Progenitor cell of endocrine pancreas (in vitro differentiated cells): ENCODE data around the gene CCDC88B. TPM values are rescaled to one million over a fixed set of nuclear protein-coding genes. Genes with fewer than 3 reads are reported as not detected.

Experiments
- DNase-seq: peaks from one replicate; pipeline ENCODE4 v3.0.0; 2021; ENCODE audit warnings: low spot score; ENCODE audit not compliant: unreplicated experiment
- H3K27ac Mint-ChIP-seq: 2 replicates; pipeline ENCODE4 v1.8.0; 2021; ENCODE audit warnings: mild to moderate bottlenecking, moderate library complexity, mixed read lengths
- H3K27me3 Mint-ChIP-seq: 2 replicates; pipeline ENCODE4 v1.8.0; 2021; ENCODE audit warnings: mixed read lengths
- H3K36me3 Mint-ChIP-seq: 2 replicates; pipeline ENCODE4 v1.8.0; 2022; ENCODE audit warnings: mixed read lengths; ENCODE audit not compliant: insufficient read depth
- H3K4me1 Mint-ChIP-seq: 2 replicates; pipeline ENCODE4 v1.8.0; 2021; ENCODE audit warnings: low read depth, mixed read lengths
- H3K4me3 Mint-ChIP-seq: 2 replicates; pipeline ENCODE4 v1.8.0; 2021; ENCODE audit warnings: low read depth, mild to moderate bottlenecking, moderate library complexity, mixed read lengths
- H3K9me3 Mint-ChIP-seq: 2 replicates; pipeline ENCODE4 v1.8.0; 2021; ENCODE audit warnings: low read depth, mixed read lengths
- total RNA-seq: library from RNA; stranded (reverse); gene quantifications from 2 replicates; pipeline ENCODE4 v1.2.1, GENCODE V29; 2021
- TF ChIP-seq, protein P1 (sequence below): fragments of 200-600 bp; sonication (generic); IDR thresholded peaks from one replicate; pipeline ENCODE4 v1.5.0; 2021; ENCODE audit warnings: antibody characterized with exemption, mild to moderate bottlenecking; ENCODE audit not compliant: unreplicated experiment

The CCDC88B gene
- total RNA-seq, 1 donor from 2014 or later: 4.3 TPM

DNA sequence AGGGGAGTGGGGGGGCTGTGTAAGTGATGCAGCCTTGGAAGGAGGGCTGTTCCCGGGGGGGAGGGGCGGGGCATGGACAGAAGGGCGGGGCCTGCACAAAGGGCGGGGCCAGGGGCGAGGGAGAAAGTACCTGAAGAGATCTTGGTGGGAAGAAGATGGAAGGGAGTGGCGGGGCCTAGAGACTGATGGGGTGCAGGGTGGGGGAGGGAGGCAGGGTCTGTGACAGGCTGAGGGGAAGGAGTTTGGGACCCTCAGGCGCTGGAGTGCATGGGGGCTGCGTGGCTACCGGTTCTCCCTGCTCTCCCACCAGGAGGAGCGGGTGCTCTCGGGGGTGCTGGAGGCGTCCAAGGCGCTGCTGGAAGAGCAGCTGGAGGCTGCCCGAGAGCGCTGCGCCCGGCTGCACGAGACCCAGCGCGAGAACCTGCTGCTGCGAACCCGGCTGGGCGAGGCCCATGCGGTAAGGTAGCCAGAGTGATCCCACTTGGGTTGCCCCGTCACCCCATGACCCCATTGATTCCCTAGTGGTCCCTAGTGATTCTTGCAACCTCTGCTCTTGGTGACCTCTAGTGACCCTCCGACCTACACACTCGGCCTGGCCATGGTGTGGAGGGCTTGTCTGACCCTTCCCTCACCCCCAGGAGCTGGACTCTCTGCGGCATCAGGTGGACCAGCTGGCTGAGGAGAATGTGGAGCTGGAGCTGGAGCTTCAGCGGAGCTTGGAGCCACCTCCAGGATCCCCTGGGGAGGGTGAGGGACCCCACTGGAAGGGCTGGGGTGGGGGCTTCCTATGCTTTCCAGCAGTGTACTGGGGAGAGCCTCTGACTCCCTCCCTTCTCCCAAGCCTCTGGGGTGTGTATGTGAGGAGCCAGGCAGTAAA lies 3.1 kb downstream of the CCDC88B start:
- H3K27me3 Mint-ChIP-seq: peaks cover 30% of the 10 kb centered on the region
- no peaks in the 10 kb centered on the region for H3K4me1 Mint-ChIP-seq
- no peak overlapping the region for H3K27ac Mint-ChIP-seq
- H3K9me3 Mint-ChIP-seq: no peaks in the 10 kb centered on the region
- H3K4me3 Mint-ChIP-seq: no peak overlapping the region
- DNase-seq: no peak
- no peaks in the 10 kb centered on the region for H3K36me3 Mint-ChIP-seq
- TF ChIP-seq, protein P1, sequence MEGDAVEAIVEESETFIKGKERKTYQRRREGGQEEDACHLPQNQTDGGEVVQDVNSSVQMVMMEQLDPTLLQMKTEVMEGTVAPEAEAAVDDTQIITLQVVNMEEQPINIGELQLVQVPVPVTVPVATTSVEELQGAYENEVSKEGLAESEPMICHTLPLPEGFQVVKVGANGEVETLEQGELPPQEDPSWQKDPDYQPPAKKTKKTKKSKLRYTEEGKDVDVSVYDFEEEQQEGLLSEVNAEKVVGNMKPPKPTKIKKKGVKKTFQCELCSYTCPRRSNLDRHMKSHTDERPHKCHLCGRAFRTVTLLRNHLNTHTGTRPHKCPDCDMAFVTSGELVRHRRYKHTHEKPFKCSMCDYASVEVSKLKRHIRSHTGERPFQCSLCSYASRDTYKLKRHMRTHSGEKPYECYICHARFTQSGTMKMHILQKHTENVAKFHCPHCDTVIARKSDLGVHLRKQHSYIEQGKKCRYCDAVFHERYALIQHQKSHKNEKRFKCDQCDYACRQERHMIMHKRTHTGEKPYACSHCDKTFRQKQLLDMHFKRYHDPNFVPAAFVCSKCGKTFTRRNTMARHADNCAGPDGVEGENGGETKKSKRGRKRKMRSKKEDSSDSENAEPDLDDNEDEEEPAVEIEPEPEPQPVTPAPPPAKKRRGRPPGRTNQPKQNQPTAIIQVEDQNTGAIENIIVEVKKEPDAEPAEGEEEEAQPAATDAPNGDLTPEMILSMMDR: no peak

DNA sequence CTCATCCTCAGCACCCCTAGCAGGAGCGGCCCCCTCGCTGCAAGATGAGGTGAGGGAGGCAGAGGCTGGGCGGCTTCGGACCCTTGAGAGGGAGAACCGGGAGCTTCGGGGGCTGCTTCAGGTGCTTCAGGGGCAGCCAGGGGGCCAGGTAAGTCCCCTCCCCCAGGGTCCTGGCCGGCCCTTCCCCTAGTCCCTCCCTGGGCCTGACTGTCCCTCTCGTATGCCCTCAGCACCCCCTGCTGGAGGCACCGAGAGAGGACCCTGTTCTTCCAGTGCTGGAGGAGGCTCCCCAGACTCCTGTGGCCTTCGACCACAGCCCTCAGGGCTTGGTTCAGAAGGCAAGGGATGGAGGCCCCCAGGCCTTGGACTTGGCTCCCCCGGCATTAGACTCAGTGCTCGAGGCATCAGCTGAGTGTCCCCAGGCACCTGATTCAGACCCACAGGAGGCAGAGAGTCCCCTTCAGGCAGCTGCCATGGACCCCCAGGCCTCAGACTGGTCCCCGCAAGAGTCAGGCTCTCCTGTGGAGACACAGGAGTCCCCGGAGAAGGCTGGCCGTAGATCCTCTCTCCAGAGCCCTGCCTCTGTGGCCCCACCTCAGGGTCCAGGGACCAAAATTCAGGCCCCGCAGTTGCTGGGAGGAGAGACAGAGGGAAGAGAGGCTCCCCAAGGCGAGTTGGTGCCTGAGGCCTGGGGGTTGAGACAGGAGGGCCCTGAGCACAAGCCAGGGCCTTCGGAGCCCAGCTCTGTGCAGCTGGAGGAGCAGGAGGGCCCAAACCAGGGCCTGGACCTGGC lies 4.0 kb downstream of the CCDC88B start:
- Mint-ChIP-seq H3K27me3 (peaks cover 26% of the 10 kb centered on the region), H3K36me3 (no peaks in the 10 kb centered on the region), H3K4me1 (no peaks in the 10 kb centered on the region), H3K27ac (no peak overlapping the region), H3K9me3 (no peaks in the 10 kb centered on the region), H3K4me3 (no peak overlapping the region)
- TF ChIP-seq, protein P1: peak; percentile 32
- DNase-seq: no peak

DNA sequence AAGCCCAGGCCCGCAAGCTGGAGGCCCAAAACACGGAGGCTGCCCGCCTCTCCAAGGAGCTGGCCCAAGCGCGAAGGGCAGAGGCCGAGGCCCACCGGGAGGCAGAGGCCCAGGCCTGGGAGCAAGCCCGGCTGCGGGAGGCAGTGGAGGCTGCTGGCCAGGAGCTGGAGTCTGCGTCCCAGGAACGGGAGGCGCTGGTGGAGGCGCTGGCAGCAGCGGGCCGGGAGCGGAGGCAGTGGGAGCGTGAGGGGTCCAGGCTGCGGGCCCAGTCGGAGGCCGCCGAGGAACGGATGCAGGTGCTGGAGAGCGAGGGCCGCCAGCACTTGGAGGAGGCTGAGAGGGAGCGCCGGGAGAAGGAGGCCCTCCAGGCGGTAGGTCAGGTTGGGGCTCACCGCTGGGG lies 4.8 kb downstream of the CCDC88B start:
- no peak overlapping the region for H3K4me3 Mint-ChIP-seq

DNA sequence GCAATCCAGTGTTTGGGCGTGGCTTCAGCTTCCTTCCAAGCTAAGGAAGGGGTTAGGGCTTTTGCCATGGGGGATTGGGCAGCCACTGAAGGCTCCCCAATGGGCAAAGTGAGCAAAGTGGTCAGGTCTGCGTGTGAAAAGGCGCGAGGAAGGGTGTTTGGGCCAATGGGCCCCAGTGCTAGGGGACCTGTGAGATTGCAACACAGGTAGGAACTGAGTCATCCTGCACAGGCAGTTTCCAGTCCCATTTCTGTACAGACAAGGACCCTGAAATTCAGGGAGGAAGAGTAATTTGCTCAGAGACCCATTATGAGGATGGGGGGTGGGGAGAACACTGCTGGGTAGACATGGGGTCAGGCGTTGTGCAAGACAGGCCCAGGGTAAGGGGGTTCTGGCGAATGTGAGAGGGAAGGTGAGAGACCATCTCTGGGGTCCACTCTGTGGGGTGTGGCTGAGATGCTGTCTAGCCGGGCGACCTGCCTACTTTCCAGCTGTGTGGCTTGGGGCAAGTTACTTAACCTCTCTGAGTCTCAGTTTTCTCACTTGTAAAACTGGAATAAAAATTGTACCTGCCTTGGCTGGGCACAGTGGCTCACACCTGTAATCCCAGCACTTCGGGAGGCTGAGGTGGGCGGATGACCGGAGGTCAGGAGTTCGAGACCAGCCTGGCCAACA lies 7.3 kb downstream of the CCDC88B start:
- Mint-ChIP-seq H3K27me3 (peaks cover 3% of the 10 kb centered on the region), H3K36me3 (no peaks in the 10 kb centered on the region), H3K27ac (no peak overlapping the region), H3K9me3 (no peaks in the 10 kb centered on the region), H3K4me3 (no peak overlapping the region), H3K4me1 (no peaks in the 10 kb centered on the region)
- TF ChIP-seq, protein P1: no peak
- DNase-seq: no peak

More for the DNA sequence above, 4.8 kb downstream of the CCDC88B start:
- Mint-ChIP-seq H3K36me3 (no peaks in the 10 kb centered on the region), H3K4me1 (no peaks in the 10 kb centered on the region), H3K9me3 (no peaks in the 10 kb centered on the region), H3K27me3 (peaks cover 17% of the 10 kb centered on the region), H3K27ac (no peak overlapping the region)
- TF ChIP-seq, protein P1: no peak
- DNase-seq: no peak
